GM12801 (cell line): ENCODE data around the gene SSBP3.

ENCODE experiments used
- CTCF ChIP-seq: IDR thresholded peaks from one replicate; pipeline ENCODE4 v1.5.1; 2011; ENCODE audit warnings: control low read depth; ENCODE audit not compliant: insufficient read length; ENCODE audit errors: extremely low read depth

The SSBP3 gene

GRCh38 chr1:54335011-54335754 lies 71.0 kb downstream of the SSBP3 start:
- TF ChIP-seq CTCF = no peak

GRCh38 chr1:54332781-54333585 lies 73.2 kb downstream of the SSBP3 start:
- no peak for TF ChIP-seq CTCF

- TF ChIP-seq CTCF = no peak
Measured at GRCh38 chr1:54331843-54332463, 74.2 kb downstream of the SSBP3 start.

GRCh38 chr1:54331091-54331772 lies 75.0 kb downstream of the SSBP3 start:
- TF ChIP-seq CTCF = no peak

- TF ChIP-seq CTCF = no peak
Measured at GRCh38 chr1:54329312-54330003, 76.7 kb downstream of the SSBP3 start.

- TF ChIP-seq CTCF = no peak
Measured at GRCh38 chr1:54328066-54328636, 78.0 kb downstream of the SSBP3 start.
